ENCODE data around the gene DIP2C.

DIP2C gene

GRCh38 chr10:422675-423074 is 266.8 kb downstream of the DIP2C start:
- Histone ChIP-seq H3K36me3 (ENCODE audit: insufficient read depth, low read length) (no peaks in the 10 kb centered on the region), H3K4me3 (ENCODE audit: low read length, poor library complexity, severe bottlenecking) (no peak overlapping the region), H3K4me1 (ENCODE audit: insufficient read depth, low read length, poor library complexity, severe bottlenecking) (no peaks in the 10 kb centered on the region), H3K9me3 (ENCODE audit: insufficient read depth, low read depth, low read length) (no peaks in the 10 kb centered on the region), H3K9me2 (replicated peaks; ENCODE audit: low read depth, low read length) (no peaks in the 10 kb centered on the region), H3K4me2 (ENCODE audit: low read depth, low read length, poor library complexity, severe bottlenecking) (no peak overlapping the region), H2AFZ (ENCODE audit: low read length) (no peak overlapping the region), H3K27me3 (ENCODE audit: insufficient read depth, low read length, poor library complexity, severe bottlenecking) (peaks cover 4% of the 10 kb centered on the region), H4K20me1 (ENCODE audit: insufficient read depth, low read length, poor library complexity, severe bottlenecking) (no peaks in the 10 kb centered on the region), H3K9ac (ENCODE audit: low read depth, low read length, poor library complexity, severe bottlenecking) (no peak overlapping the region), H3F3A (ENCODE audit: low read depth) (no peaks in the 10 kb centered on the region), H3K79me2 (ENCODE audit: insufficient read depth, low read length) (no peaks in the 10 kb centered on the region)
- TF ChIP-seq CTCF (conservative IDR thresholded peaks at IDR 0.05; ENCODE audit: low read length) (no peak), EZH2phosphoT487 (IDR thresholded peaks at IDR 0.05; ENCODE audit: borderline replicate concordance) (no peak)

- peaks cover 4% of the 10 kb centered on the region for H3K27me3 ChIP-seq (ENCODE audit: insufficient read depth, low read length, poor library complexity, severe bottlenecking)
- H3K4me2 ChIP-seq (ENCODE audit: low read depth, low read length, poor library complexity, severe bottlenecking), result no peak overlapping the region
- H3K4me1 ChIP-seq (ENCODE audit: insufficient read depth, low read length, poor library complexity, severe bottlenecking), result no peaks in the 10 kb centered on the region
- H3K9ac ChIP-seq (ENCODE audit: low read depth, low read length, poor library complexity, severe bottlenecking), result no peak overlapping the region
- H3F3A ChIP-seq (ENCODE audit: low read depth), result no peaks in the 10 kb centered on the region
- no peaks in the 10 kb centered on the region for H3K79me2 ChIP-seq (ENCODE audit: insufficient read depth, low read length)
- H3K9me2 ChIP-seq (replicated peaks; ENCODE audit: low read depth, low read length), result no peaks in the 10 kb centered on the region
- no peak overlapping the region for H2AFZ ChIP-seq (ENCODE audit: low read length)
- H4K20me1 ChIP-seq (ENCODE audit: insufficient read depth, low read length, poor library complexity, severe bottlenecking), result no peaks in the 10 kb centered on the region
- TF ChIP-seq CTCF (conservative IDR thresholded peaks at IDR 0.05; ENCODE audit: low read length) (no peak), EZH2phosphoT487 (IDR thresholded peaks at IDR 0.05; ENCODE audit: borderline replicate concordance) (no peak)
- no peaks in the 10 kb centered on the region for H3K9me3 ChIP-seq (ENCODE audit: insufficient read depth, low read depth, low read length)
- no peak overlapping the region for H3K4me3 ChIP-seq (ENCODE audit: low read length, poor library complexity, severe bottlenecking)
- H3K36me3 ChIP-seq (ENCODE audit: insufficient read depth, low read length), result no peaks in the 10 kb centered on the region
Measured at GRCh38 chr10:422241-422640, 267.2 kb downstream of the DIP2C start.

GRCh38 chr10:421170-421569 is 268.3 kb downstream of the DIP2C start:
- Histone ChIP-seq H3K4me2 (ENCODE audit: low read depth, low read length, poor library complexity, severe bottlenecking) (no peak overlapping the region), H3K36me3 (ENCODE audit: insufficient read depth, low read length) (no peaks in the 10 kb centered on the region), H3K4me3 (ENCODE audit: low read length, poor library complexity, severe bottlenecking) (no peak overlapping the region), H4K20me1 (ENCODE audit: insufficient read depth, low read length, poor library complexity, severe bottlenecking) (no peaks in the 10 kb centered on the region), H3K9me2 (replicated peaks; ENCODE audit: low read depth, low read length) (no peaks in the 10 kb centered on the region), H3F3A (ENCODE audit: low read depth) (no peaks in the 10 kb centered on the region), H3K79me2 (ENCODE audit: insufficient read depth, low read length) (no peaks in the 10 kb centered on the region), H3K27me3 (ENCODE audit: insufficient read depth, low read length, poor library complexity, severe bottlenecking) (peaks cover 4% of the 10 kb centered on the region), H3K9ac (ENCODE audit: low read depth, low read length, poor library complexity, severe bottlenecking) (no peak overlapping the region), H3K9me3 (ENCODE audit: insufficient read depth, low read depth, low read length) (no peaks in the 10 kb centered on the region), H3K4me1 (ENCODE audit: insufficient read depth, low read length, poor library complexity, severe bottlenecking) (no peaks in the 10 kb centered on the region), H2AFZ (ENCODE audit: low read length) (no peak overlapping the region)
- TF ChIP-seq CTCF (conservative IDR thresholded peaks at IDR 0.05; ENCODE audit: low read length) (no peak), EZH2phosphoT487 (IDR thresholded peaks at IDR 0.05; ENCODE audit: borderline replicate concordance) (no peak)

Measured in Loucy (cell line).